Measurements from ENCODE around the gene PPM1L. TPM values are rescaled to one million over a fixed set of nuclear protein-coding genes. Genes with fewer than 3 reads are reported as not detected.

Gene PPM1L
- polyA plus RNA-seq, 1 experiment: 0.66 TPM

GRCh38 chr3:160780245-160780644 lies 24.2 kb downstream of the PPM1L start:
- no peak for DNase-seq (ENCODE audit: low read depth)
- TF ChIP-seq CTCF (IDR thresholded peaks at IDR 0.05; ENCODE audit: insufficient read depth, low read depth, low read length): no peak
- POLR2A ChIA-PET: no interaction called here
- no peaks in the 10 kb centered on the region for H3K27me3 ChIP-seq (ENCODE audit: control insufficient read depth, insufficient read depth, low read length)
- CTCF ChIA-PET: no interaction called here
- H3K4me3 ChIP-seq (ENCODE audit: low read depth, low read length): no peak overlapping the region
- H3K36me3 ChIP-seq (ENCODE audit: control insufficient read depth, insufficient read depth, low read length): no peaks in the 10 kb centered on the region

DNA sequence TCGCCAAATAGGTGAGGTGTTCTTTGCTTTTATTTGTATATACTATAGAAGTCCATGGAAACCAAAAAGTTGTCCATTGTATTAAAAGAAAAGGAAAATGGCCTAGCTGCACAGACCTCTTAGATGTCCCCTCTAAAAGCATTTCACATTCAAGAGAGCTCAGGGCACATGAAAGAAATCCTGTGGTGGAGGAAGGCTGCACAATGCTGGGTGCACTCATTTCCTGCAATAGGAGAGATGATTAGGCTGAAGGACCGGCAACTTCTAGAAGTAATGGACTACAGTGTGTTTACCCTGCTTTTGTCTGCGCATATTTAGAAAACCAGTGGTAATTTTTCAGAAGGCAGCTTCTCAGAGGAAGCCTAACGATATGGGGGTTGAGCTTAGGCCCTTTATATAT lies 25.4 kb downstream of the PPM1L start:
- Histone ChIP-seq H3K27me3 (ENCODE audit: control insufficient read depth, insufficient read depth, low read length) (no peaks in the 10 kb centered on the region), H3K4me3 (ENCODE audit: low read depth, low read length) (no peak overlapping the region), H3K36me3 (ENCODE audit: control insufficient read depth, insufficient read depth, low read length) (no peaks in the 10 kb centered on the region)
- CTCF ChIA-PET: no interaction called here
- POLR2A ChIA-PET: no interaction called here
- no peak for TF ChIP-seq CTCF (IDR thresholded peaks at IDR 0.05; ENCODE audit: insufficient read depth, low read depth, low read length)
- DNase-seq (ENCODE audit: low read depth): no peak

GRCh38 chr3:160781863-160782262 lies 25.8 kb downstream of the PPM1L start:
- CTCF ChIA-PET: no interaction called here
- POLR2A ChIA-PET: no interaction called here
- no peak overlapping the region for H3K4me3 ChIP-seq (ENCODE audit: low read depth, low read length)
- no peak for TF ChIP-seq CTCF (IDR thresholded peaks at IDR 0.05; ENCODE audit: insufficient read depth, low read depth, low read length)
- H3K36me3 ChIP-seq (ENCODE audit: control insufficient read depth, insufficient read depth, low read length): no peaks in the 10 kb centered on the region
- no peaks in the 10 kb centered on the region for H3K27me3 ChIP-seq (ENCODE audit: control insufficient read depth, insufficient read depth, low read length)
- DNase-seq (ENCODE audit: low read depth): no peak

DNA sequence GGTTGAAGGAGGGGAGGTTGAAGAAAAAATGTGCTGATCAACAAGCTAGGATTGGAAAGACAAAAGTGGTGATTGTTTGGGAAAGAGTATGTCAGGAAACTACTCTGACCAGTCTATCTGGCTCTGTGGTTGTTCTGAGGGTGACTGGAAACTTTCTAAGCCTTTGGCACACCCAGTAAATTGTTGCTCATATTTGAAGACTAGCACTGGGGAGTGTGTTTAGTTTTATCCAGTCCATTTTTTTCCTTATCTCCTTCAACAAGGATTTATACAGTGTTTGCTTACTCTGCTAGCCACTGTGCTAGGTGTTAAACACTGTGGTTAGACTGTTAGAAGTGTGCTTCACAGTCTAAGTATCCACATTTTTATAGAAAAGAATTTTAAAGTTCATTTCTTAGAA lies 28.8 kb downstream of the PPM1L start:
- POLR2A ChIA-PET: no interaction called here
- no peak for DNase-seq (ENCODE audit: low read depth)
- H3K36me3 ChIP-seq (ENCODE audit: control insufficient read depth, insufficient read depth, low read length): no peaks in the 10 kb centered on the region
- CTCF ChIA-PET: no interaction called here
- no peak overlapping the region for H3K4me3 ChIP-seq (ENCODE audit: low read depth, low read length)
- H3K27me3 ChIP-seq (ENCODE audit: control insufficient read depth, insufficient read depth, low read length): no peaks in the 10 kb centered on the region
- no peak for TF ChIP-seq CTCF (IDR thresholded peaks at IDR 0.05; ENCODE audit: insufficient read depth, low read depth, low read length)

DNA sequence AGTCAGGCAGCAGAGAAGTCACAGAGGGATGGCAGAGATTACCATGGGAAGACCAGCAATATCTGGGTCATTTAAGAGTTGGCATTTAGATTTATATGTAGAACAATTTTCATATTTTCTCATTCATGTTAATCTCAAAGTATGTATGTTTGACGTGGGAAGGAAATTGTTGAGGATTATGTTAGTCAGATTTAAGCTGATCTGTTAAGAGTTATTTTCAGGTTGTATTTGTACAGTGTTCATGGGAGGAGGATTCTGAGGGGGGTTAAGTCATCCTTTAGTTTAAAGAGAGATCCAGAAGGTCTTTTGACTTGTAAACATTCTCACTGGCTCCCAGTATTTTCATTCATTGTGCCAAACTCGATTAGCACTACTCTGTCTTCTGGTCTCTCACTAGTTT lies 34.7 kb downstream of the PPM1L start:
- no peaks in the 10 kb centered on the region for H3K36me3 ChIP-seq (ENCODE audit: control insufficient read depth, insufficient read depth, low read length)
- no peak overlapping the region for H3K4me3 ChIP-seq (ENCODE audit: low read depth, low read length)
- no peak for DNase-seq (ENCODE audit: low read depth)
- ChIA-PET CTCF (interaction anchor here (2.0 kb wide), 1 partner anchor 11 kb away, joined by 7 read pairs; no protein-coding TSS in a partner anchor), POLR2A (no interaction called here)
- TF ChIP-seq CTCF (IDR thresholded peaks at IDR 0.05; ENCODE audit: insufficient read depth, low read depth, low read length): no peak
- no peaks in the 10 kb centered on the region for H3K27me3 ChIP-seq (ENCODE audit: control insufficient read depth, insufficient read depth, low read length)
